Breast epithelium (tissue), 4 donors: ENCODE data around the gene FAM47E. TPM values are rescaled to one million over a fixed set of nuclear protein-coding genes. Genes with fewer than 3 reads are reported as not detected.
A peak's percentile ranks its signal among the peaks of the same experiment; 100 is the strongest.

Experiments used
- DNase-seq, 2 donors: peaks; one replicate each; pipeline ENCODE4 v3.0.0-alpha.2; 2019; ENCODE audit warnings: low spot score in 2 of 2
- H3K27ac ChIP-seq, 2 donors: fragments of 200-600 bp; sonication (generic) in 1 of 2; one replicate each; pipeline ENCODE4 v1.5.1; 2016 to 2019; ENCODE audit warnings: mild to moderate bottlenecking in 1 of 2
- H3K27me3 ChIP-seq, 2 donors: fragments of 200-600 bp; sonication (generic) in 1 of 2; one replicate each; pipeline versions ENCODE4 v1.5.1 to v1.6.0; 2017 to 2019; ENCODE audit warnings: control low read depth in 1 of 2, mild to moderate bottlenecking in 1 of 2
- H3K36me3 ChIP-seq: fragments of 200-600 bp; one replicate; pipeline ENCODE4 v1.5.1; 2019
- H3K4me1 ChIP-seq, 2 donors: fragments of 200-600 bp; sonication (generic); one replicate each; pipeline ENCODE4 v1.5.1; 2016 to 2019; ENCODE audit warnings: control low read depth in 1 of 2
- H3K4me3 ChIP-seq, 3 donors: fragments of 200-600 bp; sonication (generic); 1 replicate in 2 of 3; 2 replicates in 1 of 3; pipeline ENCODE4 v1.5.1; 2016 to 2019; ENCODE audit warnings: mild to moderate bottlenecking in 3 of 3, moderate library complexity in 2 of 3
- H3K9me3 ChIP-seq, 2 donors: fragments of 200-600 bp; sonication (generic) in 1 of 2; one replicate each; pipeline ENCODE4 v1.5.1; 2016 to 2019; ENCODE audit warnings: control low read depth in 1 of 2
- POLR2A ChIP-seq: fragments of 450-650 bp; IDR thresholded peaks from one replicate; pipeline ENCODE4 v1.6.1; 2016; ENCODE audit warnings: antibody characterized with exemption, mild to moderate bottlenecking, moderate library complexity
- POLR2AphosphoS5 ChIP-seq, 3 donors: sonication (generic); formaldehyde crosslinking; IDR thresholded peaks; one replicate each; pipeline ENCODE4 v1.6.1; 2017; ENCODE audit warnings: antibody characterized with exemption in 3 of 3
- intact Hi-C: fragments of 100-400 bp; cut with DNase I; formaldehyde crosslinking; loops from one replicate; pipeline ENCODE4 v1.15.1; 2023; ENCODE audit warnings: low total_unique reads
- total RNA-seq, 3 donors: library from RNA; depleted of rRNA; stranded (reverse); fragments of >200 nt; gene quantifications; one replicate each; pipeline ENCODE4 v1.1.0, GENCODE V29; 2016
- TF ChIP-seq, protein P1 (sequence below), 3 donors: fragments of 450-650 bp; IDR thresholded peaks; one replicate each; pipeline ENCODE4 v1.5.1; 2016 to 2017; ENCODE audit warnings: antibody characterized with exemption in 3 of 3, mild to moderate bottlenecking in 3 of 3, moderate library complexity in 3 of 3

Gene FAM47E
- total RNA-seq, 3 donors from 2014 or later, result 6.1 to 17.9 (median 9.5) TPM

DNA sequence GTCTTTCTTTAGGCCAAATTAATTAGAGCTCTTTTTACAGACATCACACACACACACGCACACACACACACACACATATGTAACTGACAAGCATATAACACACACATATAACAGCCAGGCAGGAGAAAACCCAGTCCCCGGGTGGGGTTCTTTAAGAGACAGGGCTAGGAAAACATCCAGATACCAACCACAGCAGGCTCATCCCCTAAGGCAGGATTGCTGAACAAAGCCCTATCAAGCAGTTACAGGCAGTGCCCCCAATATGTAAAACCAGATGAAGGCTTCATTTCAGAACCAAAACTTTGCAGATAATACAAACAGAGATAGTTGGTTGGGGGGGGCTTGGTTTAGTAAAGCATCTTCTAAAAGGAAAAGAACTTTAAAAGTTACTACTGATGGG, 18.0 kb upstream of the FAM47E start:
- TF ChIP-seq POLR2A (no peak), POLR2AphosphoS5 (IDR thresholded peaks at IDR 0.05) (no peak)
- TF ChIP-seq, protein P1, sequence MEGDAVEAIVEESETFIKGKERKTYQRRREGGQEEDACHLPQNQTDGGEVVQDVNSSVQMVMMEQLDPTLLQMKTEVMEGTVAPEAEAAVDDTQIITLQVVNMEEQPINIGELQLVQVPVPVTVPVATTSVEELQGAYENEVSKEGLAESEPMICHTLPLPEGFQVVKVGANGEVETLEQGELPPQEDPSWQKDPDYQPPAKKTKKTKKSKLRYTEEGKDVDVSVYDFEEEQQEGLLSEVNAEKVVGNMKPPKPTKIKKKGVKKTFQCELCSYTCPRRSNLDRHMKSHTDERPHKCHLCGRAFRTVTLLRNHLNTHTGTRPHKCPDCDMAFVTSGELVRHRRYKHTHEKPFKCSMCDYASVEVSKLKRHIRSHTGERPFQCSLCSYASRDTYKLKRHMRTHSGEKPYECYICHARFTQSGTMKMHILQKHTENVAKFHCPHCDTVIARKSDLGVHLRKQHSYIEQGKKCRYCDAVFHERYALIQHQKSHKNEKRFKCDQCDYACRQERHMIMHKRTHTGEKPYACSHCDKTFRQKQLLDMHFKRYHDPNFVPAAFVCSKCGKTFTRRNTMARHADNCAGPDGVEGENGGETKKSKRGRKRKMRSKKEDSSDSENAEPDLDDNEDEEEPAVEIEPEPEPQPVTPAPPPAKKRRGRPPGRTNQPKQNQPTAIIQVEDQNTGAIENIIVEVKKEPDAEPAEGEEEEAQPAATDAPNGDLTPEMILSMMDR (IDR thresholded peaks at IDR 0.05), result no peak
- DNase-seq, result no peak
- no peaks in the 10 kb centered on the region for H3K9me3 ChIP-seq
- H3K4me3 ChIP-seq, result no peak overlapping the region
- no peaks in the 10 kb centered on the region for H3K27me3 ChIP-seq
- peak overlapping the region in 1 of 2 donors; percentile 55 for H3K27ac ChIP-seq
- no peaks in the 10 kb centered on the region for H3K36me3 ChIP-seq
- intact Hi-C loops, result no loop called here
- H3K4me1 ChIP-seq, result no peaks in the 10 kb centered on the region

DNA sequence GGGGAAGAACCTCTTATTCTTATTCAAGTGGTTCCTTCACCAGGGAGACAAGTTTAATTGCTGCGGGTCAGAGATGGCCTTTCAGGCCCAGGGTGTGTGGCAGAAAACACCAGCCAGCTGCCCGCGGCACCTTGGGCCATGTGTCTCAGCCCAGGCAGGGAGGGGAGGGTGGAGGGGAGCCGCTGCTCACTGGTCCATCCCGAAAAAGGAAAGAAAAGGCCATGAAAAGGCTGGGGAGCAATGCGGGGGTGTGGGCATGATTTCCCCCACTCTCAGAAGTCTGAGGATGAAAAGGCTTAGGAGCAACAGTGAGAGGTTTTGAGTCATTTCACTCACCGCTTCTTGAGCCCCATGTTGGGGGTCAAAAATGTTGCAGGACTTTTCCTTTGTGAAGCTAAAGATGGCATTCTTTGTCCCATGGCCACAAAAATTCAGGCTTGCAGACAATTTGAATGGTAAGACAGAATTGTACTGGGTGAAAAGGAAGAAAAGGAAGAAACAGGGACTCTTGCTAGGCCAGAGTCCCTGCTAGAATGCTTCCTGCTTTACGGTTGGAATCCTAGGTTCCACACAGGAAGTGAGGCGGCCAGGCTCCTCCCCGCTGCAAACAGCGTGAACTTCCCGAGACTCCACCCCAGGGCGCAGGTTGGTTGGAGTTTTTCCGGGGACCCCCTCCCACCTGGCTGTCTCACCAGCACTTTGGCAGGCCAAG, 17.4 kb upstream of the FAM47E start:
- Histone ChIP-seq H3K4me3 (no peak overlapping the region), H3K36me3 (no peaks in the 10 kb centered on the region), H3K27ac (peak overlapping the region; percentile 49 to 55), H3K27me3 (no peaks in the 10 kb centered on the region), H3K4me1 (no peaks in the 10 kb centered on the region), H3K9me3 (no peaks in the 10 kb centered on the region)
- TF ChIP-seq POLR2A, result no peak
- no peak for TF ChIP-seq POLR2AphosphoS5 (IDR thresholded peaks at IDR 0.05)
- TF ChIP-seq, protein P1 (IDR thresholded peaks at IDR 0.05), result no peak
- intact Hi-C loops, result no loop called here
- no peak for DNase-seq

DNA sequence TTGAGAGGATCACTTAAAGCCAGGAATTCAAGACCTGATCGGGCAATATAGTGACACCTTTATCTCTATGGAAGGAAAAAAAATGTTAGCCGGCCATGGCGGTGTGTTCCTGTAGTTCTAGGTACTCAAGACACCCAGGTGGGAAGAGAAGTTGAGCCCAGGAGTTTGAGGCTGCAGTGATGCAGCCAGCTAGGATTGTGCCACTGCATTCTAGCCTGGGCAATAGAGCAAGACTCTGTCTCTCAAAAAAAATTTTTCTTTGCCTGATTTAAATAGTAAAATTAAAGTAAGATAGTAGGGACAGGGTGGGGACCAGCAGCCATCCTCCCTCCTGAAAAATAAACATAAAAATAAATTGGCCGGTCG, 16.9 kb upstream of the FAM47E start:
- Histone ChIP-seq H3K27ac (peak overlapping the region in 1 of 2 donors; percentile 29), H3K9me3 (no peaks in the 10 kb centered on the region), H3K27me3 (no peaks in the 10 kb centered on the region), H3K36me3 (no peaks in the 10 kb centered on the region), H3K4me1 (no peaks in the 10 kb centered on the region), H3K4me3 (no peak overlapping the region)
- no peak for DNase-seq
- TF ChIP-seq POLR2A (no peak), POLR2AphosphoS5 (IDR thresholded peaks at IDR 0.05) (no peak)
- TF ChIP-seq, protein P1 (IDR thresholded peaks at IDR 0.05), result no peak
- intact Hi-C loops, result no loop called here

DNA sequence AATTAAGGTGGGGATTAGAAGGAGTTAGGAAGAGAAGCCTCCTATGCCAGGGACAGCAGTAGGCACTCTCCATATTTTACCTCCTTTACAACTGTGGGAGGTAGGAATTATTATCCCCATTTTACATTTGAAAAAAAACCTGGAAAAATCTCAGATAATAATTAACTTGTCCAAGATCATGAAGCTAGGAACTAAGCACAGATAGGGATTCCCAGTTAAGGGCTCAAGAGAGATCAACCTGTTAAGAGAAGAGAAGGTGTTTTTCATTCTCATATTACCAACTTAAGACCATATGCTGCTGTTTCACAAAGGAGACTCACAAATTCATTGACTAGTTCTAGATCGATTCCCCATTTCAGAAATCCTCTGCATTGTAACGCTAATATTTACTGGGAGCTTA, 16.1 kb upstream of the FAM47E start:
- no peak overlapping the region for H3K4me3 ChIP-seq
- intact Hi-C loops, result no loop called here
- no peak for DNase-seq
- H3K27ac ChIP-seq, result peak overlapping the region; percentile 23 to 52
- H3K9me3 ChIP-seq, result peaks cover 0 to 7% of the 10 kb centered on the region in 2 donors
- TF ChIP-seq POLR2A (no peak), POLR2AphosphoS5 (IDR thresholded peaks at IDR 0.05) (no peak)
- TF ChIP-seq, protein P1 (IDR thresholded peaks at IDR 0.05), result no peak
- H3K36me3 ChIP-seq, result no peaks in the 10 kb centered on the region
- no peaks in the 10 kb centered on the region for H3K27me3 ChIP-seq
- H3K4me1 ChIP-seq, result no peaks in the 10 kb centered on the region

DNA sequence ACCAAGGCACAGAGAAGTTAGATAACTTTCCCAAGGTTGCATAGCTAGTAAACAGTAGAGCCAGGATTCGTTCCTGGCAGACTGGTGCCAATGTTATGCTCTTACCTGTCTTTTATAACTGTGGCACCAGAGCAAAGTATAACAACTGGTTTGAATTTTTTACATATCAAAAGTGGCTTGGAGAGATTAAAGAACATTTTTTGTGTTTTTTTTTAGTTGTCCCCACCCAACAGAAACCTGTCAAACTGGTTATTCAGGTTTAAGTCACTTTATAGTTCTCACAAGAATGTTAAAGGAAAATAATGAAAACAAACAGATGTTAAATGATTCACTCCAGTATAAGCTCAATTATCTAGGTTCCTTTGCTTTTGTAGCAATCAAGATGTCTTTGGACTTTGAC, 15.6 kb upstream of the FAM47E start:
- no peak for DNase-seq
- Histone ChIP-seq H3K36me3 (no peaks in the 10 kb centered on the region), H3K9me3 (peaks cover 0 to 13% of the 10 kb centered on the region in 2 donors), H3K4me3 (no peak overlapping the region), H3K4me1 (no peaks in the 10 kb centered on the region), H3K27ac (peak overlapping the region; percentile 23 to 52), H3K27me3 (no peaks in the 10 kb centered on the region)
- intact Hi-C loops, result no loop called here
- TF ChIP-seq POLR2A, result no peak
- TF ChIP-seq, protein P1 (IDR thresholded peaks at IDR 0.05), result no peak
- no peak for TF ChIP-seq POLR2AphosphoS5 (IDR thresholded peaks at IDR 0.05)
